SU-DHL-6 (cell line): ENCODE measurements around the gene DBI.

Experiments
- H2AFZ ChIP-seq: fragments of 200-600 bp; sonication (generic); 2 replicates; pipeline ENCODE4 v1.6.1; 2014; ENCODE audit warnings: low read depth, mild to moderate bottlenecking, moderate library complexity, mixed read lengths, antibody characterized with exemption, low read length; ENCODE audit not compliant: severe bottlenecking
- H3F3A ChIP-seq: fragments of 200-600 bp; shearing (Covaris generic); 2 replicates; pipeline ENCODE4 v1.6.0; 2016; ENCODE audit warnings: antibody characterized with exemption, mild to moderate bottlenecking; ENCODE audit not compliant: insufficient read depth
- H3K27ac ChIP-seq: fragments of 200-600 bp; sonication (generic); 2 replicates; pipeline ENCODE4 v1.5.1; 2016; ENCODE audit warnings: low read depth, mild to moderate bottlenecking, low read length, moderate library complexity, mixed read lengths
- H3K27me3 ChIP-seq: fragments of 200-600 bp; sonication (generic), shearing (Covaris generic); 2 replicates; pipeline ENCODE4 v1.6.0; 2014; ENCODE audit warnings: mild to moderate bottlenecking, low read length
- H3K36me3 ChIP-seq: fragments of 200-600 bp; sonication (generic); 2 replicates; pipeline ENCODE4 v1.6.1; 2014; ENCODE audit warnings: mild to moderate bottlenecking, low read length, mixed read lengths
- H3K4me2 ChIP-seq: fragments of 300-600, 200-600 bp; shearing (Covaris generic), sonication (generic); 2 replicates; pipeline ENCODE4 v1.6.0; 2014; ENCODE audit warnings: low read length, low read depth, mild to moderate bottlenecking; ENCODE audit not compliant: poor library complexity, severe bottlenecking
- H3K4me3 ChIP-seq: fragments of 200-600 bp; sonication (generic); 2 replicates; pipeline ENCODE4 v1.5.1; 2014; ENCODE audit warnings: antibody characterized with exemption, low read length, mild to moderate bottlenecking, mixed read lengths; ENCODE audit not compliant: insufficient read depth, poor library complexity, severe bottlenecking
- H3K79me2 ChIP-seq: fragments of 200-600 bp; sonication (generic); 2 replicates; pipeline ENCODE4 v1.6.1; 2014; ENCODE audit warnings: mild to moderate bottlenecking, low read length, moderate library complexity; ENCODE audit not compliant: insufficient read depth
- H3K9ac ChIP-seq: fragments of 200-600 bp; sonication (generic); 2 replicates; pipeline ENCODE4 v1.7.0; 2014; ENCODE audit warnings: mild to moderate bottlenecking, low read length
- H3K9me2 ChIP-seq: fragments of 200-600 bp; sonication (generic); replicated peaks from 2 replicates; pipeline ENCODE4 v1.6.1; 2014; ENCODE audit warnings: low read length; ENCODE audit not compliant: insufficient read depth
- H3K9me3 ChIP-seq: fragments of 200-600 bp; sonication (generic); 2 replicates; pipeline ENCODE4 v1.6.1; 2014; ENCODE audit warnings: low read length, mixed read lengths; ENCODE audit not compliant: insufficient read depth
- H4K20me1 ChIP-seq: fragments of 200-600 bp; sonication (generic); 2 replicates; pipeline ENCODE4 v1.6.1; 2014; ENCODE audit warnings: low read depth, mild to moderate bottlenecking, antibody characterized with exemption, low read length, moderate library complexity, mixed read lengths
- CTCF ChIP-seq: fragments of 200-600 bp; sonication (generic); IDR thresholded peaks from one replicate; pipeline ENCODE4 v1.5.1; 2017; ENCODE audit warnings: antibody characterized with exemption, mild to moderate bottlenecking, low read length, moderate library complexity; ENCODE audit not compliant: insufficient read depth, poor library complexity, severe bottlenecking
- EZH2phosphoT487 ChIP-seq: fragments of 200-600 bp; sonication (generic), shearing (Covaris generic); conservative IDR thresholded peaks from 2 replicates; pipeline ENCODE4 v1.6.1; 2018; ENCODE audit warnings: mild to moderate bottlenecking, antibody characterized with exemption, low read length, moderate library complexity, mixed read lengths

The DBI gene

DNA sequence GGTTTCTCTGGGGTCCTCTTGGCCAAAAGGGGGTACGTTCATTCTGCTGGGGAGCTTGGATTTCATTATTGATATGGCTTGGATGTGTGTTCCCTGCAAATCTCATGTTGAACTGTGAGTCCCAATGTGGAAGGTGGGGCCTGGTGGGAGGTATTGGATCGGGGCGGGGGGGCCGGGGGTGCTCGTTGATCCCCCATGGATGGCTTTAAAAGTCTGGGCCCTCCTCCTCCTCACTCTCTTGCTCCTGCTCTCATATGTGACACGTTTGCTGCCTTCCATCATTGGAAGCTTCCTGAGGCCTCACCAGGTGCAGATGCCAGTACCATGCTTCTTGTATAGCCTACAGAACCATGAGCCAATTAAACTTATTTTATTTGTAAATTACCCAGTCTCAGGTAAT lies 11.8 kb downstream of the DBI start:
- TF ChIP-seq CTCF (no peak), EZH2phosphoT487 (no peak)
- no peak overlapping the region for H2AFZ ChIP-seq
- no peaks in the 10 kb centered on the region for H3K79me2 ChIP-seq
- no peak overlapping the region for H3K4me2 ChIP-seq
- H3K9ac ChIP-seq, result no peak overlapping the region
- no peak overlapping the region for H3K4me3 ChIP-seq
- no peaks in the 10 kb centered on the region for H3F3A ChIP-seq
- no peaks in the 10 kb centered on the region for H4K20me1 ChIP-seq
- no peaks in the 10 kb centered on the region for H3K27me3 ChIP-seq
- H3K9me3 ChIP-seq, result no peaks in the 10 kb centered on the region
- no peaks in the 10 kb centered on the region for H3K36me3 ChIP-seq
- H3K27ac ChIP-seq, result no peak overlapping the region
- H3K9me2 ChIP-seq, result no peaks in the 10 kb centered on the region

DNA sequence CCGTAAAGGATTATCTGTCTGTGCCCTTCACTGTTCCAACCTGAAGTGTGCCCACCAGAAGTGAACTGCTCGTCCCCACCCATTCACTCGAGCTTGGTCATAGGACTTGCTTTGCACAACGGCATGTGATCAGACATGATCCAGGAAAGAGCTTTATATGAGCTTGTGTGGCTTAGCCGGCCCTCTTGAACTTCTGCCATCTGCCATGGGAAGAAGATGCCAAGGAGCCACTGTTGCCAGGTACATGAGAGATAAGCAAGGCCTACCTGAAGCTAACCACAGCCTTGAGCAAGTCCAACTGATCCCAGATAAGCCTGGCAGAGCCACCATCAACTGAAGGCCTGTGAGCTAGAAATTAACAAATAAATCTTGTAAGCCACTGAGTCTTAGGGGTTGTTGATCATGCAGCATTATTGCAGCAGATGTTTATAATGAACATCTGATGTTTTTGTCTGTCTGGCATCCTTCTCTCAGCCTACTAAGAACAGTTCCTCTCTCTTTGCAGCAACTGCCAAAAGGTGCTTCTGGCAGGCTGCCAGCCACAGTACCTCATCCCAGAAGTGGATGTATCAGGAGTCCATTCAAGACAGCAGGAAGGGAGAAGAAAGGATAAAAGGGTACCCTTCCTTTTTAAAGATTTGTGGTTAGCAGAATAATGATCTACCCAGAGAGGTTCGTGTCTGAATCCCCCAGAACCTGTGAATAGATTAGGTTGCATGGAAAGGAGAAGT lies 16.8 kb downstream of the DBI start:
- H3K27me3 ChIP-seq, result no peaks in the 10 kb centered on the region
- peak overlapping the region; percentile 8 for H3K4me2 ChIP-seq
- no peak overlapping the region for H3K4me3 ChIP-seq
- no peak overlapping the region for H3K9ac ChIP-seq
- no peaks in the 10 kb centered on the region for H3K9me2 ChIP-seq
- H3K79me2 ChIP-seq, result no peaks in the 10 kb centered on the region
- H2AFZ ChIP-seq, result no peak overlapping the region
- TF ChIP-seq EZH2phosphoT487 (no peak), CTCF (no peak)
- peak overlapping the region; percentile 45; the same call in 1 of the 2 replicates for H3K27ac ChIP-seq
- H3K9me3 ChIP-seq, result no peaks in the 10 kb centered on the region
- H3K36me3 ChIP-seq, result no peaks in the 10 kb centered on the region
- no peaks in the 10 kb centered on the region for H3F3A ChIP-seq
- H4K20me1 ChIP-seq, result no peaks in the 10 kb centered on the region

GRCh38 chr2:119384971-119385370 lies 18.2 kb downstream of the DBI start:
- Histone ChIP-seq H3K36me3 (no peaks in the 10 kb centered on the region), H3K27me3 (no peaks in the 10 kb centered on the region), H3K9me3 (no peaks in the 10 kb centered on the region), H2AFZ (no peak overlapping the region), H3K4me3 (no peak overlapping the region), H3K9ac (no peak overlapping the region), H3K4me2 (no peak overlapping the region), H3K79me2 (no peaks in the 10 kb centered on the region), H4K20me1 (no peaks in the 10 kb centered on the region), H3F3A (no peaks in the 10 kb centered on the region), H3K27ac (no peak overlapping the region), H3K9me2 (no peaks in the 10 kb centered on the region)
- TF ChIP-seq EZH2phosphoT487, result no peak
- no peak for TF ChIP-seq CTCF
